ENCODE measurements around the gene SLC31A1. TPM values are rescaled to one million over a fixed set of nuclear protein-coding genes. Genes with fewer than 3 reads are reported as not detected.

SLC31A1 gene
- total RNA-seq, 1 experiment from 2014 or later: 17.6 TPM

DNA sequence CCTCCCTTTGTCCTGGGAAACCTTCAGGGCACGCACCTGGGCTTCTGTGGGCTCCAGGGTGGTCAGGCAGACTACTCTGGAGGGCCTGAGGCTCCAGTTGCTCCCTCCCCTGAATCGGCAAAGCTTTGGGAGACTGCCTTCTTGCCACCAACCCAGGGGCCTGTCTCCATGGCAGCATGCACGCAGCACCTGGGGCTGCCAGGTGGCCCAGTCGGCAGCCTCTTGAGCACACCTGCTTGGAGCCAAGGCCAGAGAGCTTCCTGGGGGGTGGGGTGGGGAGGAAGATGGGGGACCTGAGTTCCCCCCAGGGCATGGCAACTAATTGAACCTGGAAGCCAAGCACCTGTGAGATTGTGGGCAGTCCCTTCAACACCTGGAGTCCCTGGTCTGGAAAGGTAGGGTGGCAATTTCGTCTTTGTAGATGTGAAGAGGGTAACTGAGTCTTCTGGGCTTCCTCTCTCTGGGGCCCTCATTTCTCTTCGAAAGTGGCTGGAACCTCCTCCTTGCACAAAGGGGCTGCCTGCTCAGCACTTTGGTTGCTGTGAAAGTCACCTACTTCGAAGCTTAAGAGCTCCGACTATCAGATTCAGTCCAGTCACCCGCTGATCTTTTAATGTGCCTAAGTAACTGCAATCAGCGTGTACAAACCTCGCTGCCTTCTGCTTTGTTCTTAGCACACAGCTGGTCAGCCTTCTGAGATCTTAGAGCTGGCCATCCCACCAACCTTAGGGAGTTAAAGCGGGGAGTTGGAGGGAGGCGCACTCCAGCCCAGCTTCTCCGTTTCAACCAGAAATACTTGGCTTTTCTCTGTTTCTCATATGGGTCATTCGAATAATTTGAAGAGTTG is 77.8 kb downstream of the SLC31A1 start:
- Histone ChIP-seq H3K4me1 (ENCODE audit: control insufficient read depth, insufficient read depth, low read length) (no peaks in the 10 kb centered on the region), H3K4me3 (ENCODE audit: low read depth in 2 of 2, low read length in 2 of 2) (no peak overlapping the region), H3K27me3 (ENCODE audit: control insufficient read depth, insufficient read depth, low read length) (no peaks in the 10 kb centered on the region; the same call in 1 of the 2 replicates), H3K9me3 (ENCODE audit: control insufficient read depth, insufficient read depth, low read depth, low read length) (no peaks in the 10 kb centered on the region), H3K27ac (ENCODE audit: low read length) (no peak overlapping the region), H3K36me3 (ENCODE audit: control insufficient read depth, insufficient read depth, low read length) (no peaks in the 10 kb centered on the region)
- BruUV-seq (replicated peaks): no TSS peak
- in situ Hi-C loops (cut with HindIII; ENCODE audit: low pct_unique_long_range_greater_than_20kb, low sequenced_read_pairs): no loop called here
- ATAC-seq (no peak), DNase-seq (ENCODE audit: low read depth, low spot score) (no peak)
- intact Hi-C loops (cut with micrococcal nuclease; ENCODE audit: unreplicated experiment): no loop called here
- POLR2A ChIA-PET: no interaction called here
- CTCF ChIA-PET: no interaction called here
- no peak for TF ChIP-seq POLR2AphosphoS5 (IDR thresholded peaks at IDR 0.05; ENCODE audit: low read depth, low read length)
- no peak for TF ChIP-seq TCF7L2 (IDR thresholded peaks at IDR 0.05; ENCODE audit: low read depth, low read length)
- TF ChIP-seq SIN3A (IDR thresholded peaks at IDR 0.05; ENCODE audit: borderline replicate concordance, insufficient read depth, low read depth, low read length): no peak
- TF ChIP-seq, protein P1, sequence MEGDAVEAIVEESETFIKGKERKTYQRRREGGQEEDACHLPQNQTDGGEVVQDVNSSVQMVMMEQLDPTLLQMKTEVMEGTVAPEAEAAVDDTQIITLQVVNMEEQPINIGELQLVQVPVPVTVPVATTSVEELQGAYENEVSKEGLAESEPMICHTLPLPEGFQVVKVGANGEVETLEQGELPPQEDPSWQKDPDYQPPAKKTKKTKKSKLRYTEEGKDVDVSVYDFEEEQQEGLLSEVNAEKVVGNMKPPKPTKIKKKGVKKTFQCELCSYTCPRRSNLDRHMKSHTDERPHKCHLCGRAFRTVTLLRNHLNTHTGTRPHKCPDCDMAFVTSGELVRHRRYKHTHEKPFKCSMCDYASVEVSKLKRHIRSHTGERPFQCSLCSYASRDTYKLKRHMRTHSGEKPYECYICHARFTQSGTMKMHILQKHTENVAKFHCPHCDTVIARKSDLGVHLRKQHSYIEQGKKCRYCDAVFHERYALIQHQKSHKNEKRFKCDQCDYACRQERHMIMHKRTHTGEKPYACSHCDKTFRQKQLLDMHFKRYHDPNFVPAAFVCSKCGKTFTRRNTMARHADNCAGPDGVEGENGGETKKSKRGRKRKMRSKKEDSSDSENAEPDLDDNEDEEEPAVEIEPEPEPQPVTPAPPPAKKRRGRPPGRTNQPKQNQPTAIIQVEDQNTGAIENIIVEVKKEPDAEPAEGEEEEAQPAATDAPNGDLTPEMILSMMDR (IDR thresholded peaks at IDR 0.05): no peak
- TF ChIP-seq, protein P2, sequence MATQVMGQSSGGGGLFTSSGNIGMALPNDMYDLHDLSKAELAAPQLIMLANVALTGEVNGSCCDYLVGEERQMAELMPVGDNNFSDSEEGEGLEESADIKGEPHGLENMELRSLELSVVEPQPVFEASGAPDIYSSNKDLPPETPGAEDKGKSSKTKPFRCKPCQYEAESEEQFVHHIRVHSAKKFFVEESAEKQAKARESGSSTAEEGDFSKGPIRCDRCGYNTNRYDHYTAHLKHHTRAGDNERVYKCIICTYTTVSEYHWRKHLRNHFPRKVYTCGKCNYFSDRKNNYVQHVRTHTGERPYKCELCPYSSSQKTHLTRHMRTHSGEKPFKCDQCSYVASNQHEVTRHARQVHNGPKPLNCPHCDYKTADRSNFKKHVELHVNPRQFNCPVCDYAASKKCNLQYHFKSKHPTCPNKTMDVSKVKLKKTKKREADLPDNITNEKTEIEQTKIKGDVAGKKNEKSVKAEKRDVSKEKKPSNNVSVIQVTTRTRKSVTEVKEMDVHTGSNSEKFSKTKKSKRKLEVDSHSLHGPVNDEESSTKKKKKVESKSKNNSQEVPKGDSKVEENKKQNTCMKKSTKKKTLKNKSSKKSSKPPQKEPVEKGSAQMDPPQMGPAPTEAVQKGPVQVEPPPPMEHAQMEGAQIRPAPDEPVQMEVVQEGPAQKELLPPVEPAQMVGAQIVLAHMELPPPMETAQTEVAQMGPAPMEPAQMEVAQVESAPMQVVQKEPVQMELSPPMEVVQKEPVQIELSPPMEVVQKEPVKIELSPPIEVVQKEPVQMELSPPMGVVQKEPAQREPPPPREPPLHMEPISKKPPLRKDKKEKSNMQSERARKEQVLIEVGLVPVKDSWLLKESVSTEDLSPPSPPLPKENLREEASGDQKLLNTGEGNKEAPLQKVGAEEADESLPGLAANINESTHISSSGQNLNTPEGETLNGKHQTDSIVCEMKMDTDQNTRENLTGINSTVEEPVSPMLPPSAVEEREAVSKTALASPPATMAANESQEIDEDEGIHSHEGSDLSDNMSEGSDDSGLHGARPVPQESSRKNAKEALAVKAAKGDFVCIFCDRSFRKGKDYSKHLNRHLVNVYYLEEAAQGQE (IDR thresholded peaks at IDR 0.05; ENCODE audit: insufficient read depth in 1 of 2, low read depth in 2 of 2, low read length in 1 of 2): no peak

DNA sequence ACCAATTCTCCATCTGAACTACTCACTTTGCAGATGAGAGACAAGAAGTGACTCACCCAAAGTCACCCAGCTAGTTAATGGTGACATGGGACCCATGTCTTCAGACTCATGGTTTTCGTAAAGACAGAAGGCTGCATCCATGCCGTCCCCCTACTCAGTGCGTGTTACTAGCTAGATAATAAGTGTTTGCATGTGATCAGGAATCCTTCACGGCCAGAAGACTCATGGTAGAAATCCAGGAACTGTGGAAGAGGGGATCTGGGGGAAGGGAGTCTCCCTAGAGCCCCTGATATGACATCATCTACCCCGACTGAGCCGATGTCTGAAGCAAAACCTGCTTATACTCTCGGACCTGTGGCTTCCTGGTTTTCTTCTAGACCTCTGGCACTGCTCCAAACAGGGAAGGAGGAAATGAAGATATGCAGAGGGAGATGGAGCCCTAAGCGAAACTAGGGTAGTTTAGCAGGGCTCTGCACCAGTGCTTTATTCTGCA is 78.5 kb downstream of the SLC31A1 start:
- BruUV-seq (replicated peaks): no TSS peak
- Histone ChIP-seq H3K4me3 (ENCODE audit: low read depth in 2 of 2, low read length in 2 of 2) (no peak overlapping the region), H3K9me3 (ENCODE audit: control insufficient read depth, insufficient read depth, low read depth, low read length) (no peaks in the 10 kb centered on the region), H3K4me1 (ENCODE audit: control insufficient read depth, insufficient read depth, low read length) (no peaks in the 10 kb centered on the region), H3K36me3 (ENCODE audit: control insufficient read depth, insufficient read depth, low read length) (no peaks in the 10 kb centered on the region), H3K27ac (ENCODE audit: low read length) (no peak overlapping the region), H3K27me3 (ENCODE audit: control insufficient read depth, insufficient read depth, low read length) (no peaks in the 10 kb centered on the region; the same call in 1 of the 2 replicates)
- in situ Hi-C loops (cut with HindIII; ENCODE audit: low pct_unique_long_range_greater_than_20kb, low sequenced_read_pairs): no loop called here
- TF ChIP-seq SIN3A (IDR thresholded peaks at IDR 0.05; ENCODE audit: borderline replicate concordance, insufficient read depth, low read depth, low read length) (no peak), POLR2AphosphoS5 (IDR thresholded peaks at IDR 0.05; ENCODE audit: low read depth, low read length) (no peak), TCF7L2 (IDR thresholded peaks at IDR 0.05; ENCODE audit: low read depth, low read length) (no peak)
- TF ChIP-seq, protein P1 (IDR thresholded peaks at IDR 0.05): no peak
- TF ChIP-seq, protein P2 (IDR thresholded peaks at IDR 0.05; ENCODE audit: insufficient read depth in 1 of 2, low read depth in 2 of 2, low read length in 1 of 2): no peak
- ChIA-PET CTCF (no interaction called here), POLR2A (no interaction called here)
- no peak for DNase-seq (ENCODE audit: low read depth, low spot score)
- ATAC-seq: no peak
- intact Hi-C loops (cut with micrococcal nuclease; ENCODE audit: unreplicated experiment): no loop called here

Data from Panc1 (cell line).